Measurements from ENCODE around the gene TTYH3.

Gene TTYH3

GRCh38 chr7:2652736-2653060, 20.9 kb downstream of the TTYH3 start:
- H3K27me3 ChIP-seq (ENCODE audit: insufficient read depth, low read depth), result peaks cover 5% of the 10 kb centered on the region; the same call in 1 of the 2 replicates
- no peaks in the 10 kb centered on the region for H3K79me2 ChIP-seq (ENCODE audit: insufficient read depth, low read depth)
- no peak overlapping the region for H3K9ac ChIP-seq
- H3K4me3 ChIP-seq (IDR thresholded peaks at IDR 0.05; ENCODE audit: insufficient read depth, low read depth, low read length), result no peak overlapping the region
- TF ChIP-seq CTCF (conservative IDR thresholded peaks at IDR 0.05; ENCODE audit: low read depth, low read length), result no peak
- no peak overlapping the region for H2AFZ ChIP-seq (ENCODE audit: low read depth)
- H3K36me3 ChIP-seq (ENCODE audit: insufficient read depth), result no peaks in the 10 kb centered on the region
- H3K4me1 ChIP-seq (ENCODE audit: low read depth, poor library complexity, severe bottlenecking), result no peaks in the 10 kb centered on the region
- no peaks in the 10 kb centered on the region for H4K20me1 ChIP-seq (ENCODE audit: insufficient read depth)
- H3K4me2 ChIP-seq, result no peak overlapping the region
- H3K27ac ChIP-seq, result no peak overlapping the region

GRCh38 chr7:2654059-2654458, 22.3 kb downstream of the TTYH3 start:
- Histone ChIP-seq H2AFZ (ENCODE audit: low read depth) (no peak overlapping the region), H3K36me3 (ENCODE audit: insufficient read depth) (no peaks in the 10 kb centered on the region), H3K4me1 (ENCODE audit: low read depth, poor library complexity, severe bottlenecking) (no peaks in the 10 kb centered on the region), H3K27ac (no peak overlapping the region), H3K4me2 (no peak overlapping the region), H3K79me2 (ENCODE audit: insufficient read depth, low read depth) (no peaks in the 10 kb centered on the region), H3K4me3 (IDR thresholded peaks at IDR 0.05; ENCODE audit: insufficient read depth, low read depth, low read length) (no peak overlapping the region), H4K20me1 (ENCODE audit: insufficient read depth) (no peaks in the 10 kb centered on the region), H3K27me3 (ENCODE audit: insufficient read depth, low read depth) (peaks cover 5% of the 10 kb centered on the region; the same call in 1 of the 2 replicates), H3K9ac (no peak overlapping the region)
- no peak for TF ChIP-seq CTCF (conservative IDR thresholded peaks at IDR 0.05; ENCODE audit: low read depth, low read length)

GRCh38 chr7:2655870-2656614, 24.3 kb downstream of the TTYH3 start:
- no peaks in the 10 kb centered on the region for H3K4me1 ChIP-seq (ENCODE audit: low read depth, poor library complexity, severe bottlenecking)
- no peak overlapping the region for H3K4me2 ChIP-seq
- no peak overlapping the region for H3K9ac ChIP-seq
- H3K36me3 ChIP-seq (ENCODE audit: insufficient read depth), result no peaks in the 10 kb centered on the region
- H3K4me3 ChIP-seq (IDR thresholded peaks at IDR 0.05; ENCODE audit: insufficient read depth, low read depth, low read length), result no peak overlapping the region
- H3K27ac ChIP-seq, result no peak overlapping the region
- H3K79me2 ChIP-seq (ENCODE audit: insufficient read depth, low read depth), result no peaks in the 10 kb centered on the region
- H2AFZ ChIP-seq (ENCODE audit: low read depth), result no peak overlapping the region
- no peak for TF ChIP-seq CTCF (conservative IDR thresholded peaks at IDR 0.05; ENCODE audit: low read depth, low read length)
- peaks cover 5% of the 10 kb centered on the region; the same call in 1 of the 2 replicates for H3K27me3 ChIP-seq (ENCODE audit: insufficient read depth, low read depth)
- no peaks in the 10 kb centered on the region for H4K20me1 ChIP-seq (ENCODE audit: insufficient read depth)

GRCh38 chr7:2657208-2657607, 25.4 kb downstream of the TTYH3 start:
- Histone ChIP-seq H3K79me2 (ENCODE audit: insufficient read depth, low read depth) (no peaks in the 10 kb centered on the region), H3K4me1 (ENCODE audit: low read depth, poor library complexity, severe bottlenecking) (no peaks in the 10 kb centered on the region), H3K4me2 (no peak overlapping the region), H3K4me3 (IDR thresholded peaks at IDR 0.05; ENCODE audit: insufficient read depth, low read depth, low read length) (no peak overlapping the region), H3K27me3 (ENCODE audit: insufficient read depth, low read depth) (peaks cover 8% of the 10 kb centered on the region; the same call in 1 of the 2 replicates), H3K27ac (no peak overlapping the region), H3K9ac (no peak overlapping the region), H3K36me3 (ENCODE audit: insufficient read depth) (no peaks in the 10 kb centered on the region), H2AFZ (ENCODE audit: low read depth) (no peak overlapping the region), H4K20me1 (ENCODE audit: insufficient read depth) (no peaks in the 10 kb centered on the region)
- no peak for TF ChIP-seq CTCF (conservative IDR thresholded peaks at IDR 0.05; ENCODE audit: low read depth, low read length)
